Esophagus muscularis mucosa (tissue), 3 donors: ENCODE results near the gene WRNIP1.

Experiments
- POLR2A ChIP-seq: fragments of 450-650 bp; IDR thresholded peaks from one replicate; pipeline ENCODE4 v1.6.1; 2017; ENCODE audit warnings: antibody characterized with exemption, moderate library complexity, mild to moderate bottlenecking, low read depth
- TF ChIP-seq, protein P1 (sequence below), 3 experiments: fragments of 200-600 bp in 2 of 3; fragments of 450-650 bp in 1 of 3; sonication (generic) in 2 of 3; IDR thresholded peaks; one replicate each; pipeline ENCODE4 v1.5.1; 2017 to 2019; ENCODE audit warnings: antibody characterized with exemption in 3 of 3, mild to moderate bottlenecking in 2 of 3, moderate library complexity in 1 of 3

DNA sequence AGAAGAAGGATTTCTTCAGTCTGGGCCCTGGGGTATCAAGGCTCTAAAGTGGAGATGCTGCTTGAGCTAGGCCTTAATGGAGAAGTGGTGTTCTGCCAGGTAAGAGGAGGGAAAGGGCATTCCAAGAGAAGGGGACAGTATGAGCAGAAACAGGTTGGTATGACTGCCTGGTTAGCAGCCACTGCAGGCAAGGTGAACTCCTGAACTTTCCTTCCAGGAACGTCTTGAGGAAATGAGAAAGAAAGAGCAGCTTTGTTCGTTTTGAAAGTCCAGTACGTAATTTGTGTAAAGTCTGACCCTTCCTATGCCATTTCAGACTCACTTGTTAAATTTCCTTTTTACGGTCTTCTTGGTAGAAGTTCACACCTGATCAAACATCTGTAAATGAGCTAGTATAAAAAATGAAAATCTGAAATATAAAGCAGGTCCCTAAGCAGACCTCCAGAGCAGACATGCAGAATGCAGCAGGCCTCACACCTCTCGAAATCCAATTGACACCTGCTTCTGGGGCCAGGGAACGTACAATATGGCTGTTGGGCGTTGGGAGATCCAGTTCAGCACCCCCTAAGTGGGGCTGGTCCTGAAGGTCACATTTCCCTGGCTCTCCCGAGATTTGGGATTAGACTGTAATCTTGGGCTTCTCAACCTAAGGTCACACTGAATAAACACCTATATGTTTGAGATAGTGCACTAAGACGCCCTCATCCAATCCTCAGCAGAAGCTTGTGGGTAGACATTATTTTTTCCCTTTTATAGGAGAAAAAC, 48.1 kb upstream of the WRNIP1 start:
- TF ChIP-seq POLR2A = no peak
- TF ChIP-seq, protein P1, sequence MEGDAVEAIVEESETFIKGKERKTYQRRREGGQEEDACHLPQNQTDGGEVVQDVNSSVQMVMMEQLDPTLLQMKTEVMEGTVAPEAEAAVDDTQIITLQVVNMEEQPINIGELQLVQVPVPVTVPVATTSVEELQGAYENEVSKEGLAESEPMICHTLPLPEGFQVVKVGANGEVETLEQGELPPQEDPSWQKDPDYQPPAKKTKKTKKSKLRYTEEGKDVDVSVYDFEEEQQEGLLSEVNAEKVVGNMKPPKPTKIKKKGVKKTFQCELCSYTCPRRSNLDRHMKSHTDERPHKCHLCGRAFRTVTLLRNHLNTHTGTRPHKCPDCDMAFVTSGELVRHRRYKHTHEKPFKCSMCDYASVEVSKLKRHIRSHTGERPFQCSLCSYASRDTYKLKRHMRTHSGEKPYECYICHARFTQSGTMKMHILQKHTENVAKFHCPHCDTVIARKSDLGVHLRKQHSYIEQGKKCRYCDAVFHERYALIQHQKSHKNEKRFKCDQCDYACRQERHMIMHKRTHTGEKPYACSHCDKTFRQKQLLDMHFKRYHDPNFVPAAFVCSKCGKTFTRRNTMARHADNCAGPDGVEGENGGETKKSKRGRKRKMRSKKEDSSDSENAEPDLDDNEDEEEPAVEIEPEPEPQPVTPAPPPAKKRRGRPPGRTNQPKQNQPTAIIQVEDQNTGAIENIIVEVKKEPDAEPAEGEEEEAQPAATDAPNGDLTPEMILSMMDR (IDR thresholded peaks at IDR 0.05) = no peak
